Measurements from ENCODE around the gene PDE4D.

Gene PDE4D

DNA sequence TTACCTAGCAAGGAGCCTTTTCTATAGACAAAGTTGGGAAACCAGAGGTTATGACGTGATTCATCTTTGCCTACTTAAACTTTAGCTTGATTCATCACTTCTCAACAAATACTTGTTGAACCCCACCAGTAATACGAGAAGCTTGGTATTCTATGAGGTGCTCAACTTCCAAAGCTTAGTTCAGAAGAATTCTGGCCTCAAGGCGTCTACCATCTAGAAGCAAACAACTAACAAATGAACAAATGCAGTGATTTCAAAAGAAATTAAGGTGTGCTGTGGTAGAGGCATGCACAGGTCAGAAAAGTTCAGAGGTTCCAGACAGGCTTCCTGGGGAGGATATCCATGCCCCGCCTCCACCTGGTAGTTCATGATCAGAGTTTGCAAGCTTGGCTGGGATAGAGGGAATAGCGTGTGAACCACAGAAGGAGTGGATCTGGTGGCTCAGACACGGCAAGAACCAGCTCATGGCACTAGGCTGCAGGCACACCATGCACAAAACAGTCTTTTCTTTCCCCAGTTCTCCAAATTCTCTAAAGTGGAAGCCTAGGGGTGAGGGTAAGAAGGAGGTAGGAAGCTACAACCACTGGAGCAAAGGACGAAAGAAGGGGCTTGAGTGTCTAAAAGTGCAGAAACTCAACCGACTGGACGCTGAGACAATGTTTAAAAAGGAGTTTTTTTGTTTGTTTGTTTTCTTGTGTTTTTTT, 837.6 kb downstream of the PDE4D start:
- TF ChIP-seq, protein P1, sequence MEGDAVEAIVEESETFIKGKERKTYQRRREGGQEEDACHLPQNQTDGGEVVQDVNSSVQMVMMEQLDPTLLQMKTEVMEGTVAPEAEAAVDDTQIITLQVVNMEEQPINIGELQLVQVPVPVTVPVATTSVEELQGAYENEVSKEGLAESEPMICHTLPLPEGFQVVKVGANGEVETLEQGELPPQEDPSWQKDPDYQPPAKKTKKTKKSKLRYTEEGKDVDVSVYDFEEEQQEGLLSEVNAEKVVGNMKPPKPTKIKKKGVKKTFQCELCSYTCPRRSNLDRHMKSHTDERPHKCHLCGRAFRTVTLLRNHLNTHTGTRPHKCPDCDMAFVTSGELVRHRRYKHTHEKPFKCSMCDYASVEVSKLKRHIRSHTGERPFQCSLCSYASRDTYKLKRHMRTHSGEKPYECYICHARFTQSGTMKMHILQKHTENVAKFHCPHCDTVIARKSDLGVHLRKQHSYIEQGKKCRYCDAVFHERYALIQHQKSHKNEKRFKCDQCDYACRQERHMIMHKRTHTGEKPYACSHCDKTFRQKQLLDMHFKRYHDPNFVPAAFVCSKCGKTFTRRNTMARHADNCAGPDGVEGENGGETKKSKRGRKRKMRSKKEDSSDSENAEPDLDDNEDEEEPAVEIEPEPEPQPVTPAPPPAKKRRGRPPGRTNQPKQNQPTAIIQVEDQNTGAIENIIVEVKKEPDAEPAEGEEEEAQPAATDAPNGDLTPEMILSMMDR (conservative IDR thresholded peaks at IDR 0.05; ENCODE audit: low read depth, low read length) = no peak
- no peak overlapping the region for H3K4me3 ChIP-seq (ENCODE audit: low read depth, low read length)
- no peak for DNase-seq (ENCODE audit: low read depth)

DNA sequence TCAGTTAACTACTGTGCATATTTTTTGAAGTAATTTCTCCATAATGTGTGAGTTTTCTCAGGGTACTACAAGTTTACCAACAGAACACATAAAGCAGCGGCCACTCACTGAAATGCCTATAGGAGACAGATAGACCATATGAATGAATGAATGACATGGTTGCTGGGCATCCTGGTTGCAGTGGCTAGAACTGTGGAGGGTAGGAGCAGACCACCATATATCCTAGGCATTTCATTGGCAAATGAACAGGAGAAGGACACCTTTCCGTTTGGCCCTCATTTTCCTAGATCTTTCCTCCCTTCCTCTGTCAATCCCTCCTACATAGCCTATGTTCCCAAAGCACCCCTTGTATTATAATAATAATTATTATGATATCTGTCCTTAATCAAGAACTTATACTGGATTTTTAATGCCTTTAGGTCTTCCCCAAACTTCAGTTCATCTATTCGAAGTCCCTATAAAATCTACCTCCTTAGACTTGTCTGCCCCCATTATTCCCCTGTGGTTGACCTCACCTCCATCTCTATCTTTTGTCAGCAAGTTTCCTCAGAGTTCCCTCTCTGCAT, 838.5 kb downstream of the PDE4D start:
- H3K4me3 ChIP-seq (ENCODE audit: low read depth, low read length) = no peak overlapping the region
- TF ChIP-seq, protein P1 (conservative IDR thresholded peaks at IDR 0.05; ENCODE audit: low read depth, low read length) = no peak
- no peak for DNase-seq (ENCODE audit: low read depth)

DNA sequence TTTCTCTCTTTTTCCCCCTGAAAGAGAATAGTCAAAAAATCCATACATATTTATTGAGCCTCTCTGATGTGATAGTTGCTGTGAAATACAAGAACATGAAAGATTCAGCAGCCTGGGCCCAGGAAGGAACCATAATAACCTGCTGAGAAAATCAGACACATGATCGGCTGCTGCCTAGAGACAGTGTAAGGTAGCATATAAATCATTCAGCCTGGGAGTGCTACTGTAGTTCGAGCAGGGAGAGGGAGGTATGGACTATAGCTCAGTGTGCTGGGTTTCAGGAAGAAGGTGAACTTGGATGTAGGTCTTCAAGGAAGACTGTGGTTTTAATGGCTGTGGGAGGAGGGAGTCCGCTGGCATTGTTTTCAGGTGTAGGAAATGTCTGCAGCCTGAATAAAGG, 841.6 kb downstream of the PDE4D start:
- H3K4me3 ChIP-seq (ENCODE audit: low read depth, low read length) = no peak overlapping the region
- TF ChIP-seq, protein P1 (conservative IDR thresholded peaks at IDR 0.05; ENCODE audit: low read depth, low read length) = no peak
- no peak for DNase-seq (ENCODE audit: low read depth)

DNA sequence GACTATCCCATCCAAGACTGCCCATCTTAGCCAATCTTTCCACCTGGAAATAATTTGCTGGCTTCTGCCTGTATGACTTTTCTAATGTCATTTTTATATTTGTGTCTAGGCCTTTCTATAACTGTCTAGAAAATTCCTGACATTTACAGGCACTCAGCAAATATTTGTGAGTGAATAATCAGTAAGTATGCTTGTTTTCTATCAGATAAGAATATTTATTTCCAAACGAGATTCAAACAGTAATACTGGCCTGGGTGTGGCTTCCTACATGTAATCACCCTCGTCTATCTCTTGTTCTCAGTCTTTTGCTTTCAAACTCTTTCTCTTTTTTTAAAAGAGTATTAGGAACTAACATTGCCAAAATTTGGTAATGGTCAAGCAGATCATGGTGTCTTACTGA, 844.4 kb downstream of the PDE4D start:
- no peak overlapping the region for H3K4me3 ChIP-seq (ENCODE audit: low read depth, low read length)
- DNase-seq (ENCODE audit: low read depth) = no peak
- TF ChIP-seq, protein P1 (conservative IDR thresholded peaks at IDR 0.05; ENCODE audit: low read depth, low read length) = no peak

DNA sequence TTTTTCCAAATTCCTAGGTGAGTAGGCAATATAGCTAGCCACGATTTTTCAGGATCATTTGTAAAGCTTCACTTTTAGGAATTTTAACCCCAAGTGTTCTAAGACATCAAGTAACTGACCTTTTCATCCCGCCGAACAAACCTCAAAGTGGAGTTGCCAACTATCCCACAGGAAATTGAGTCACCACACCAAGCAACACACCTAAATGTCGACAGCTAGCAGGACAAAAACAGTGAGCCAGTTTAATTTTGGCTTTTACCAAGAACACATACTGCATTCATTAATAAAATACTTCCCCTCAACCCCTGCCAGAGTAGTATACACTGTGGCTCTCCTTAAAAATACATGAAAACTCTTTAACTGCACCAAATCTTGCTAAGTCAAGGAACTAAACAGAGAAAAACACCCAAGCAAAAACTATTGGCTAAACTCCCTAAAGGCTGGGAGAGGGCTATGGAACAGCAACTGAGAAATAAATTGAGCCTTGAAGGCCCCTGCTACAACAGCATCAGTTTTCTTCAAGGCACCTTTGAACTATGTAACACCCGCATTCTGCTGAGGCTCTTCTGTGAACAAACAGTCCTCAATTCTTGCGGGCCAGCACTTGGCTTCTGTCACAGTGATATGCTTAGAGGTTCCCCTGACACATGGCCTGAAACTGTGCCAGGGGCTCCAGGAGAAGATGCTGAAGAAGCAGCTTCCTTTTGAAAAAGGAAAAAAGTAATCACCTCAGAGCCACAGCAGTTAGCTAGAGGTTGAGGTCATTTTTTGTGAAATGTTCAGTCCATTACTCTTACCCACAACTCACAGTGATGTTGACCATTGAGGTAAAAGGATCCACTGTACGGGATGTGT, 851.1 kb downstream of the PDE4D start:
- H3K4me3 ChIP-seq (ENCODE audit: low read depth, low read length) = no peak overlapping the region
- peak; percentile 75 for DNase-seq (ENCODE audit: low read depth)
- TF ChIP-seq, protein P1 (conservative IDR thresholded peaks at IDR 0.05; ENCODE audit: low read depth, low read length) = no peak

DNA sequence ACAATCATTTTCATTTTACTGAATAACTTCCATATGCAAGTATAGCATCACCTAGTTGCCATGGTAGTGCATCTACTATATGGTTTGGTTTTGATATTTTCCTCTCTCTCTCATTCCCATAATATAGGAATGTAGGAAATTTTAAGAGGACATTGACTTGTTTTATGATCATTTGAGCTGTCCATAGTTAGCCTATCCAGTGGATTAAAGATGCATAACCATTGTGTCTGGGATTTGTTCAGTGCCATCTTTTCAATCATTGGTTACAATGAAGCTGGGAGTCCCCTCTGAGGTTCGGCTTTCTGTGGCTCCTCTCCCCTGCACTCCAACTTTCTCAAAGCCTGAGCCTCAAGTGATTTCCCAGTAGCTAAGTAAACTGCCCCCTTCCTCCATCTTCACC, 852.2 kb downstream of the PDE4D start:
- TF ChIP-seq, protein P1 (conservative IDR thresholded peaks at IDR 0.05; ENCODE audit: low read depth, low read length) = no peak
- DNase-seq (ENCODE audit: low read depth) = no peak
- H3K4me3 ChIP-seq (ENCODE audit: low read depth, low read length) = no peak overlapping the region
